Colonic mucosa (tissue), 4 donors: ENCODE measurements around the gene IRF4. TPM values are rescaled to one million over a fixed set of nuclear protein-coding genes. Genes with fewer than 3 reads are reported as not detected.

ENCODE experiments used
- DNase-seq: peaks from one replicate; pipeline ENCODE4 v3.0.0-alpha.2; 2020
- H3K27ac ChIP-seq: fragments of 200-600 bp; one replicate; pipeline ENCODE4 v1.8.0; 2021
- H3K27me3 ChIP-seq: fragments of 200-600 bp; one replicate; pipeline ENCODE4 v1.8.0; 2021
- H3K36me3 ChIP-seq: fragments of 200-600 bp; one replicate; pipeline ENCODE4 v1.8.0; 2021
- H3K4me1 ChIP-seq: fragments of 200-600 bp; one replicate; pipeline ENCODE4 v1.8.0; 2021; ENCODE audit warnings: mild to moderate bottlenecking
- H3K4me3 ChIP-seq: fragments of 200-600 bp; one replicate; pipeline ENCODE4 v1.8.0; 2021
- H3K9ac ChIP-seq, 2 donors: one replicate each; pipeline ENCODE4 v1.7.0; 2013; ENCODE audit warnings: control low read depth in 2 of 2, low read depth in 2 of 2, low read length in 2 of 2
- H3K9me3 ChIP-seq: fragments of 200-600 bp; one replicate; pipeline ENCODE4 v1.8.0; 2021
- CTCF ChIP-seq: fragments of 200-600 bp; IDR thresholded peaks from one replicate; pipeline ENCODE4 v1.8.0; 2022; ENCODE audit warnings: antibody characterized with exemption, mild to moderate bottlenecking
- intact Hi-C: fragments of 100-400 bp; cut with DNase I; formaldehyde crosslinking; loops from one replicate; pipeline ENCODE4 v1.14.1; 2022
- total RNA-seq, 2 donors: library from RNA; stranded (reverse); fragmentation: NEBNext Ultra II Directional in 1 of 2; extraction: Animal tissue kit (Norgen Biotek cat#: 25700) in 1 of 2; gene quantifications; one replicate each; pipeline ENCODE4 v1.2.1, GENCODE V29; 2021
- donor health status: healthy.
- donor health status: DM: no; HTN: no; CAD: no.
- donor health status: DM: no; HTN: no; CAD: no.

IRF4 gene
- total RNA-seq, 2 donors from 2014 or later, result 4.7 to 8.8 TPM

GRCh38 chr6:343960-344815 lies 47.4 kb upstream of the IRF4 start:
- Histone ChIP-seq H3K9me3 (no peaks in the 10 kb centered on the region), H3K27me3 (no peaks in the 10 kb centered on the region)
- DNase-seq, result no peak

GRCh38 chr6:344816-345340 lies 46.7 kb upstream of the IRF4 start:
- no peak for DNase-seq

More at GRCh38 chr6:343960-344815, 47.4 kb upstream of the IRF4 start:
- Histone ChIP-seq H3K36me3 (no peaks in the 10 kb centered on the region), H3K4me3 (no peak overlapping the region), H3K9ac (no peak overlapping the region), H3K27ac (no peak overlapping the region), H3K4me1 (no peaks in the 10 kb centered on the region)
- intact Hi-C loops, result no loop called here
- TF ChIP-seq CTCF, result no peak

GRCh38 chr6:345747-346385 lies 45.7 kb upstream of the IRF4 start:
- Histone ChIP-seq H3K36me3 (no peaks in the 10 kb centered on the region), H3K9me3 (no peaks in the 10 kb centered on the region), H3K4me1 (no peaks in the 10 kb centered on the region), H3K4me3 (no peak overlapping the region), H3K27me3 (no peaks in the 10 kb centered on the region), H3K27ac (no peak overlapping the region), H3K9ac (no peak overlapping the region)
- intact Hi-C loops, result no loop called here
- no peak for DNase-seq
- TF ChIP-seq CTCF, result no peak

More at GRCh38 chr6:344816-345340, 46.7 kb upstream of the IRF4 start:
- no peaks in the 10 kb centered on the region for H3K9me3 ChIP-seq
- H3K36me3 ChIP-seq, result no peaks in the 10 kb centered on the region
- intact Hi-C loops, result no loop called here
- H3K4me1 ChIP-seq, result no peaks in the 10 kb centered on the region
- H3K27me3 ChIP-seq, result no peaks in the 10 kb centered on the region
- H3K27ac ChIP-seq, result no peak overlapping the region
- no peak for TF ChIP-seq CTCF
- H3K4me3 ChIP-seq, result no peak overlapping the region
- no peak overlapping the region for H3K9ac ChIP-seq

- H3K4me1 ChIP-seq, result no peaks in the 10 kb centered on the region
- no peaks in the 10 kb centered on the region for H3K9me3 ChIP-seq
- no peak overlapping the region for H3K9ac ChIP-seq
- DNase-seq, result no peak
- H3K27me3 ChIP-seq, result no peaks in the 10 kb centered on the region
- H3K36me3 ChIP-seq, result no peaks in the 10 kb centered on the region
- no peak overlapping the region for H3K4me3 ChIP-seq
- H3K27ac ChIP-seq, result no peak overlapping the region
- intact Hi-C loops, result no loop called here
- no peak for TF ChIP-seq CTCF
Measured at GRCh38 chr6:346386-347030, 45.0 kb upstream of the IRF4 start.

- Histone ChIP-seq H3K36me3 (no peaks in the 10 kb centered on the region), H3K9me3 (no peaks in the 10 kb centered on the region), H3K27me3 (no peaks in the 10 kb centered on the region), H3K4me1 (no peaks in the 10 kb centered on the region), H3K27ac (no peak overlapping the region), H3K4me3 (no peak overlapping the region), H3K9ac (no peak overlapping the region)
- intact Hi-C loops, result no loop called here
- no peak for DNase-seq
- TF ChIP-seq CTCF, result no peak
Measured at GRCh38 chr6:347232-347631, 44.3 kb upstream of the IRF4 start.
